Psoas muscle (tissue), 8 donors: Measurements from ENCODE around the gene CPVL. TPM values are rescaled to one million over a fixed set of nuclear protein-coding genes. Genes with fewer than 3 reads are reported as not detected.

ENCODE experiments used
- ATAC-seq, 4 donors: fragments of 200-7000 bp; cut with Tn5 transposase; one replicate each; pipeline ENCODE4 v1.9.1; 2020; ENCODE audit warnings: moderate library complexity in 3 of 4, mild to moderate bottlenecking in 2 of 4
- DNase-seq, 2 donors: peaks; one replicate each; pipeline ENCODE4 v3.0.0-alpha.2; 2020
- H3K27ac ChIP-seq: fragments of 200-600 bp; one replicate; pipeline ENCODE4 v1.8.0; 2022
- H3K27me3 ChIP-seq, 3 donors: fragments of 200-600 bp in 1 of 3; one replicate each; pipeline versions ENCODE4 v1.6.1 to v1.8.0; 2013 to 2022; ENCODE audit warnings: low read length in 2 of 3, mild to moderate bottlenecking in 2 of 3, moderate library complexity in 1 of 3; ENCODE audit not compliant: insufficient read depth in 3 of 3
- H3K36me3 ChIP-seq, 2 donors: fragments of 200-600 bp in 1 of 2; one replicate each; pipeline versions ENCODE4 v1.6.1 to v1.8.0; 2013 to 2022; ENCODE audit warnings: low read depth in 1 of 2, mild to moderate bottlenecking in 1 of 2, moderate library complexity in 1 of 2; ENCODE audit not compliant: insufficient read depth in 1 of 2
- H3K4me1 ChIP-seq: fragments of 200-600 bp; one replicate; pipeline ENCODE4 v1.8.0; 2022
- H3K4me3 ChIP-seq: fragments of 200-600 bp; one replicate; pipeline ENCODE4 v1.8.0; 2022; ENCODE audit warnings: mild to moderate bottlenecking
- H3K9me3 ChIP-seq: fragments of 200-600 bp; one replicate; pipeline ENCODE4 v1.8.0; 2022
- CTCF ChIP-seq: fragments of 200-600 bp; IDR thresholded peaks from one replicate; pipeline ENCODE4 v1.8.0; 2022; ENCODE audit warnings: antibody characterized with exemption
- WGBS, 3 donors: extraction: QIAGEN DNeasy Blood & Tissue Kit; methylation state at CpG; one replicate each; pipeline versions ENCODE4 v1.1.6 to v1.1.7; 2013; 5-methylcytosine and 5-hydroxymethylcytosine counted together
- intact Hi-C, 2 donors: fragments of 100-400 bp; cut with DNase I; formaldehyde crosslinking; loops; one replicate each; pipeline versions ENCODE4 v1.11.0 to v1.14.2; 2022
- polyA plus RNA-seq, 3 donors: library from polyadenylated mRNA; stranded (reverse); fragments of 200-250 nt; gene quantifications; one replicate each; pipeline ENCODE4 v1.2.3, GENCODE V29; 2013
- total RNA-seq, 4 donors: library from RNA; stranded (reverse); fragmentation: NEBNext Ultra II Directional in 2 of 4; extraction: Animal tissue kit (Norgen Biotek cat#: 25700) in 2 of 4; gene quantifications; one replicate each; pipeline versions ENCODE4 v1.2.1 to v1.2.4, GENCODE V29; 2021 to 2023
- donor health status: healthy with polysubstance abuse.
- donor health status: DM: no; HTN: no; CAD: no; lungs with moderate emphysema.
- donor health status: Bipolar disorder and iron deficiency.
- donor health status: healthy.
- donor health status: DM: yes; HTN: yes; CAD: no.
- donor health status: DM: no; HTN: no; CAD: no.
- donor health status: DM: no; HTN: no; CAD: no.
- donor health status: DM: yes; HTN: yes; CAD: no.

Gene CPVL
- total and polyA plus RNA-seq, 7 donors = 1.6 to 49.6 (median 6.1) TPM

- Histone ChIP-seq H3K9me3 (no peaks in the 10 kb centered on the region), H3K36me3 (no peaks in the 10 kb centered on the region), H3K4me3 (no peak overlapping the region), H3K27me3 (no peaks in the 10 kb centered on the region), H3K4me1 (no peaks in the 10 kb centered on the region), H3K27ac (no peak overlapping the region)
- TF ChIP-seq CTCF = no peak
- DNase-seq (no peak), ATAC-seq (no peak)
- intact Hi-C loops = no loop called here
Measured at GRCh38 chr7:29077176-29077575, 69.2 kb downstream of the CPVL start.

GRCh38 chr7:29076631-29077030 lies 69.7 kb downstream of the CPVL start:
- no peak for DNase-seq
- 74 to 79% (median 76%) methylated on average over 5 of the region's 5 CpGs for WGBS, 3 donors
- no peak overlapping the region for H3K4me3 ChIP-seq
- TF ChIP-seq CTCF = no peak
- H3K4me1 ChIP-seq = no peaks in the 10 kb centered on the region
- no peaks in the 10 kb centered on the region for H3K9me3 ChIP-seq
- no peak for ATAC-seq
- no peaks in the 10 kb centered on the region for H3K27me3 ChIP-seq
- H3K36me3 ChIP-seq = no peaks in the 10 kb centered on the region
- H3K27ac ChIP-seq = no peak overlapping the region
- intact Hi-C loops = no loop called here

GRCh38 chr7:29075606-29076005 lies 70.7 kb downstream of the CPVL start:
- H3K9me3 ChIP-seq = no peaks in the 10 kb centered on the region
- H3K4me1 ChIP-seq = no peaks in the 10 kb centered on the region
- no peak overlapping the region for H3K27ac ChIP-seq
- TF ChIP-seq CTCF = no peak
- H3K36me3 ChIP-seq = no peaks in the 10 kb centered on the region
- H3K4me3 ChIP-seq = no peak overlapping the region
- WGBS, 3 donors = 77 to 82% (median 79%) methylated on average over 1 of the region's 1 CpG
- DNase-seq (no peak), ATAC-seq (no peak)
- H3K27me3 ChIP-seq = no peaks in the 10 kb centered on the region
- intact Hi-C loops = no loop called here

- H3K27me3 ChIP-seq = no peaks in the 10 kb centered on the region
Measured at GRCh38 chr7:29071203-29071874, 75.0 kb downstream of the CPVL start.

More at GRCh38 chr7:29071203-29071874, 75.0 kb downstream of the CPVL start:
- no peak overlapping the region for H3K4me3 ChIP-seq
- 66 to 74% (median 71%) methylated on average over 5 of the region's 5 CpGs for WGBS, 3 donors
- TF ChIP-seq CTCF = no peak
- intact Hi-C loops = loop anchor here in 1 of 2 donors (5.0 kb wide), 1 partner anchor 934 kb away; no protein-coding TSS in a partner anchor
- DNase-seq (no peak), ATAC-seq (no peak)
- no peaks in the 10 kb centered on the region for H3K4me1 ChIP-seq
- no peaks in the 10 kb centered on the region for H3K36me3 ChIP-seq
- no peaks in the 10 kb centered on the region for H3K9me3 ChIP-seq
- H3K27ac ChIP-seq = no peak overlapping the region
